ENCODE data around the gene TCERG1L.

- TF ChIP-seq, protein P1, sequence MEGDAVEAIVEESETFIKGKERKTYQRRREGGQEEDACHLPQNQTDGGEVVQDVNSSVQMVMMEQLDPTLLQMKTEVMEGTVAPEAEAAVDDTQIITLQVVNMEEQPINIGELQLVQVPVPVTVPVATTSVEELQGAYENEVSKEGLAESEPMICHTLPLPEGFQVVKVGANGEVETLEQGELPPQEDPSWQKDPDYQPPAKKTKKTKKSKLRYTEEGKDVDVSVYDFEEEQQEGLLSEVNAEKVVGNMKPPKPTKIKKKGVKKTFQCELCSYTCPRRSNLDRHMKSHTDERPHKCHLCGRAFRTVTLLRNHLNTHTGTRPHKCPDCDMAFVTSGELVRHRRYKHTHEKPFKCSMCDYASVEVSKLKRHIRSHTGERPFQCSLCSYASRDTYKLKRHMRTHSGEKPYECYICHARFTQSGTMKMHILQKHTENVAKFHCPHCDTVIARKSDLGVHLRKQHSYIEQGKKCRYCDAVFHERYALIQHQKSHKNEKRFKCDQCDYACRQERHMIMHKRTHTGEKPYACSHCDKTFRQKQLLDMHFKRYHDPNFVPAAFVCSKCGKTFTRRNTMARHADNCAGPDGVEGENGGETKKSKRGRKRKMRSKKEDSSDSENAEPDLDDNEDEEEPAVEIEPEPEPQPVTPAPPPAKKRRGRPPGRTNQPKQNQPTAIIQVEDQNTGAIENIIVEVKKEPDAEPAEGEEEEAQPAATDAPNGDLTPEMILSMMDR (IDR thresholded peaks at IDR 0.05): no peak
- TF ChIP-seq POLR2A (IDR thresholded peaks at IDR 0.05): no peak
Observed at GRCh38 chr10:131086094-131086493, 225.4 kb downstream of the TCERG1L start.
